Vagina (tissue), 2 donors: Measurements from ENCODE around the gene TAX1BP1.

Experiments used
- POLR2A ChIP-seq, 2 donors: fragments of 450-650 bp; IDR thresholded peaks; one replicate each; pipeline ENCODE4 v1.6.1; 2017; ENCODE audit warnings: antibody characterized with exemption in 2 of 2, mild to moderate bottlenecking in 2 of 2, moderate library complexity in 2 of 2
- TF ChIP-seq, protein P1 (sequence below), 3 experiments: fragments of 450-650 bp in 2 of 3; fragments of 200-600 bp in 1 of 3; sonication (generic) in 1 of 3; IDR thresholded peaks; one replicate each; pipeline ENCODE4 v1.5.1; 2017 to 2019; ENCODE audit warnings: antibody characterized with exemption in 3 of 3, mild to moderate bottlenecking in 2 of 3, moderate library complexity in 2 of 3

DNA sequence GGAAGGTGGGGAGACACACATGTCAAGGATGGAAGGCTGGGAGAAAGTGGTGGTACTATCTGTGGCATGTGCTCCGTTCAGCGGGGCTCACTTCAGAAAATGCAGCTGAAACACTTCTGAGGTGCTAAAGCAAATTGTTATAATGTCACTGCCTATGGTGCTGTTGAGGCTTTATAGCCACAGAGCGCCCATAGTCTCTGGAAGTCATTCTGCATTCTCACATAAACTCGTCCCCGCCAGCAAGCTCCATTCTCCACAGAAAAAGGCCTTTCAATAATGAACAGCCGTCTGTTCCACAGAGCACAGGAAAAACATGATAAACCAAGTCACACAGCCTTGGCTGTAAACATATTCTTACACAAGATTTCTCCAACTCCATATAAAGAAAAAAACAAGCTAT lies 131.9 kb downstream of the TAX1BP1 start:
- TF ChIP-seq, protein P1, sequence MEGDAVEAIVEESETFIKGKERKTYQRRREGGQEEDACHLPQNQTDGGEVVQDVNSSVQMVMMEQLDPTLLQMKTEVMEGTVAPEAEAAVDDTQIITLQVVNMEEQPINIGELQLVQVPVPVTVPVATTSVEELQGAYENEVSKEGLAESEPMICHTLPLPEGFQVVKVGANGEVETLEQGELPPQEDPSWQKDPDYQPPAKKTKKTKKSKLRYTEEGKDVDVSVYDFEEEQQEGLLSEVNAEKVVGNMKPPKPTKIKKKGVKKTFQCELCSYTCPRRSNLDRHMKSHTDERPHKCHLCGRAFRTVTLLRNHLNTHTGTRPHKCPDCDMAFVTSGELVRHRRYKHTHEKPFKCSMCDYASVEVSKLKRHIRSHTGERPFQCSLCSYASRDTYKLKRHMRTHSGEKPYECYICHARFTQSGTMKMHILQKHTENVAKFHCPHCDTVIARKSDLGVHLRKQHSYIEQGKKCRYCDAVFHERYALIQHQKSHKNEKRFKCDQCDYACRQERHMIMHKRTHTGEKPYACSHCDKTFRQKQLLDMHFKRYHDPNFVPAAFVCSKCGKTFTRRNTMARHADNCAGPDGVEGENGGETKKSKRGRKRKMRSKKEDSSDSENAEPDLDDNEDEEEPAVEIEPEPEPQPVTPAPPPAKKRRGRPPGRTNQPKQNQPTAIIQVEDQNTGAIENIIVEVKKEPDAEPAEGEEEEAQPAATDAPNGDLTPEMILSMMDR (IDR thresholded peaks at IDR 0.05) = no peak
- no peak for TF ChIP-seq POLR2A (IDR thresholded peaks at IDR 0.05)
